ENCODE data around the gene CLIP3.

The CLIP3 gene

DNA sequence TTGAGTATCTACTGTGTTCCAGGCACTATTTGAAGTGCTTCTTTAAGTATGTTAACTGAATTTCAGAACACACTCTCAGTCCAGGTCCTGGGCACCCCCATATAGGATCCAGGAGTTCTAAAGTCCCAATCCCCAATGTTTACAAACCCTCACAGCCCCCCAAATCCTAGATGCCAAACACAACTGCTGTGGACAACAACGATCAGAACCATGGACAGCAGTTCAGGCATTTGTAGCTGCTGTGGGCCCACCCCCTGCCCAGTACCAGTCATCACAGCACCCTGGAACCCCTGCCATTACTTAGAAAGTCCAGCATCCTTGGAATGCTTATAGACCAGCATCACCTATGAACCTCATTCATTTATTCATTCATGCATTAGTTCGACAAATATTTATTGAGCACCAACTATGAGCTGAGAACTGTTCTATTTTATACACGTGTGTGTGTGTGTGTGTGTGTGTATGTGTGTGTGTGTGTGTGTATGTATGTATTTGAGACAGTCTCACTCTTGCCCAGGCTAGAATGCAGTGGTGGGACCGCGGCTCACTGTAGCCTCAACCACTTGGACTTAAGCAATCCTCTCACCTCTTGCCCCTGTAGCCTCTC lies 57.0 kb downstream of the CLIP3 start:
- Histone ChIP-seq H3K27ac (no peak overlapping the region), H3K27me3 (peaks cover 39% of the 10 kb centered on the region), H3K9me3 (no peaks in the 10 kb centered on the region), H3K4me3 (ENCODE audit: low read depth in 1 of 2, low read length in 1 of 2) (no peak overlapping the region), H3K4me1 (ENCODE audit: control insufficient read depth in 1 of 2, insufficient read depth in 1 of 2, low read depth in 1 of 2, low read length in 1 of 2) (no peaks in the 10 kb centered on the region), H3K36me3 (no peaks in the 10 kb centered on the region)
- no peak for TF ChIP-seq CTCF (IDR thresholded peaks at IDR 0.05)

- no peaks in the 10 kb centered on the region for H3K9me3 ChIP-seq
- no peak for TF ChIP-seq CTCF (IDR thresholded peaks at IDR 0.05)
- peaks cover 48% of the 10 kb centered on the region for H3K27me3 ChIP-seq
- H3K4me1 ChIP-seq (ENCODE audit: control insufficient read depth in 1 of 2, insufficient read depth in 1 of 2, low read depth in 1 of 2, low read length in 1 of 2), result no peaks in the 10 kb centered on the region
- H3K27ac ChIP-seq, result no peak overlapping the region
- no peak overlapping the region for H3K4me3 ChIP-seq (ENCODE audit: low read depth in 1 of 2, low read length in 1 of 2)
- H3K36me3 ChIP-seq, result no peaks in the 10 kb centered on the region
Observed at GRCh38 chr19:35973487-35973886, 59.2 kb downstream of the CLIP3 start.

DNA sequence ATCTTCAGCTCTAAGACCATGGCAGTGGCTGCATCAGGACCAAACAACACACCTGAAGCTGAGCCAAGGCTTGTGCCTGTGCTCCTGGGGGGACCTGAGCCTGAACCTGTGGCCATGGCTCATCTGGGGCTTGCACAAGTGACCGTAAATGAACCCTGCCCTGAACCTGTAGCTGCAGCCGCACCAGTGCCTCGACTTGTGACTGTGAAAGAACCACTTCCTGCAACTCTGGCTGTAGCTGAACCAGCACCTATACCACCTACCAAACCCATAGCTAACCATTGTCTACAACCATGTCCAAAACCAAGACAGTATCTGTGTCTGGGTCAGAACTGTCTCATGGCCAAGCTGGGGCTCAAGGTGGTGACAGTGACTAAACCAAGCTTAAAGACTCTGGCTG lies 65.9 kb downstream of the CLIP3 start:
- no peaks in the 10 kb centered on the region for H3K9me3 ChIP-seq
- H3K27ac ChIP-seq, result no peak overlapping the region
- peaks cover 63% of the 10 kb centered on the region for H3K27me3 ChIP-seq
- H3K4me1 ChIP-seq (ENCODE audit: control insufficient read depth in 1 of 2, insufficient read depth in 1 of 2, low read depth in 1 of 2, low read length in 1 of 2), result no peaks in the 10 kb centered on the region
- no peak overlapping the region for H3K4me3 ChIP-seq (ENCODE audit: low read depth in 1 of 2, low read length in 1 of 2)
- no peaks in the 10 kb centered on the region for H3K36me3 ChIP-seq
- no peak for TF ChIP-seq CTCF (IDR thresholded peaks at IDR 0.05)

Data from neutrophil (primary cell).